SKM-1 (cell line): ENCODE results near the gene PROC.

Experiments
- DNase-seq: peaks from one replicate; lab custom pipeline; 2025; ENCODE audit not compliant: unreplicated experiment; lab: John Stamatoyannopoulos, UW

Gene PROC

GRCh38 chr2:127418300-127419111, at the start of gene PROC:
Gene PROC, plus strand, starts transcription at chr2:127418427. Its CDS starts 1,516 bp downstream, at chr2:127419943.
- no peak for DNase-seq

- no peak for DNase-seq
These were observed 48.2 kb upstream of the PROC start for GRCh38 chr2:127370010-127370409.

GRCh38 chr2:127371037-127371436, 47.2 kb upstream of the PROC start:
- DNase-seq: no peak

- no peak for DNase-seq
These were observed 44.7 kb upstream of the PROC start for GRCh38 chr2:127373362-127374083.

- DNase-seq: no peak
These were observed 42.0 kb upstream of the PROC start for GRCh38 chr2:127376257-127376656.

- DNase-seq: no peak
These were observed 41.0 kb upstream of the PROC start for GRCh38 chr2:127377262-127377661.

GRCh38 chr2:127378720-127379119, 39.5 kb upstream of the PROC start:
- no peak for DNase-seq

- DNase-seq: no peak
These were observed 38.4 kb upstream of the PROC start for GRCh38 chr2:127379712-127380355.

- no peak for DNase-seq
These were observed 36.5 kb upstream of the PROC start for GRCh38 chr2:127381762-127382161.

- no peak for DNase-seq
These were observed 35.4 kb upstream of the PROC start for GRCh38 chr2:127382831-127383230.

- DNase-seq: no peak
These were observed 33.7 kb upstream of the PROC start for GRCh38 chr2:127384529-127384928.

- DNase-seq: no peak
These were observed 32.0 kb upstream of the PROC start for GRCh38 chr2:127386246-127386645.

GRCh38 chr2:127386764-127387654, 31.2 kb upstream of the PROC start:
- DNase-seq: peak; percentile 45

- peak; percentile 68 for DNase-seq
These were observed 30.4 kb upstream of the PROC start, which contains the start of gene MAP3K2 for GRCh38 chr2:127387655-127388422. Gene MAP3K2, minus strand, starts transcription at chr2:127387975. Its CDS starts 44,846 bp downstream, at chr2:127343129.

- no peak for DNase-seq
These were observed 29.6 kb upstream of the PROC start for GRCh38 chr2:127388423-127389164.

GRCh38 chr2:127389778-127390435, 28.3 kb upstream of the PROC start:
- peak; percentile 62 for DNase-seq

- no peak for DNase-seq
These were observed 25.9 kb upstream of the PROC start for GRCh38 chr2:127392133-127392827.
